SK-N-SH (cell line): ENCODE measurements around the gene RNASE8. TPM values are rescaled to one million over a fixed set of nuclear protein-coding genes. Genes with fewer than 3 reads are reported as not detected.
A peak's percentile ranks its signal among the peaks of the same experiment; 100 is the strongest.

Experiments used
- CTCF ChIA-PET: fragments of 300-600, 350-600 bp; formaldehyde crosslinking; extraction: SDS; loops from one replicate; lab custom pipeline; 2021; lab: Yijun Ruan, JAX
- POLR2A ChIA-PET: fragments of 350-600 bp; sonication (Branson Sonifier 250); formaldehyde crosslinking; extraction: SDS; loops from one replicate; lab custom pipeline; 2020; ENCODE audit warnings: antibody characterized with exemption, inconsistent platforms; lab: Yijun Ruan, JAX
- DNase-seq: peaks from one replicate; pipeline ENCODE4 v3.0.0; 2012
- H2AFZ ChIP-seq: fragments of 200-600 bp; sonication (generic); 2 replicates; pipeline ENCODE4 v1.8.1; 2016; ENCODE audit warnings: antibody characterized with exemption, mild to moderate bottlenecking, low read depth
- H3F3A ChIP-seq: fragments of 200-600 bp; sonication (generic); replicated peaks from 2 replicates; pipeline ENCODE3; 2016; ENCODE audit warnings: antibody characterized with exemption, mild to moderate bottlenecking; ENCODE audit not compliant: insufficient read depth
- H3K27ac ChIP-seq, 2 experiments: fragments of 200-500 bp in 1 of 2; fragments of 200-600 bp in 1 of 2; sonication (Bioruptor generic) in 1 of 2; sonication (generic), shearing (Covaris generic) in 1 of 2; 2 replicates each; pipeline versions ENCODE4 v1.5.1 to v1.6.1; 2014 to 2016; ENCODE audit warnings: low read depth in 2 of 2, inconsistent platforms in 1 of 2, low read length in 1 of 2, mild to moderate bottlenecking in 1 of 2, mixed read lengths in 1 of 2
- H3K27me3 ChIP-seq: fragments of 200-600 bp; sonication (generic), shearing (Covaris generic); 2 replicates; pipeline ENCODE4 v1.6.1; 2016; ENCODE audit warnings: mixed run types; ENCODE audit not compliant: insufficient read depth
- H3K36me3 ChIP-seq, 2 experiments: fragments of 200-500 bp in 1 of 2; fragments of 200-600 bp in 1 of 2; sonication (Bioruptor generic) in 1 of 2; sonication (generic) in 1 of 2; replicated peaks in 1 of 2; 2 replicates each; pipeline versions ENCODE3 to v1.5.1; 2014 to 2016; ENCODE audit warnings: low read length in 1 of 2, mild to moderate bottlenecking in 1 of 2; ENCODE audit not compliant: insufficient read depth in 2 of 2, control insufficient read depth in 1 of 2
- H3K4me1 ChIP-seq, 2 experiments: fragments of 200-500 bp in 1 of 2; fragments of 200-600 bp in 1 of 2; sonication (Bioruptor generic) in 1 of 2; sonication (generic), shearing (Covaris generic) in 1 of 2; 2 replicates each; pipeline versions ENCODE4 v1.5.1 to v1.6.1; 2014 to 2016; ENCODE audit warnings: low read depth in 1 of 2, low read length in 1 of 2, mixed run types in 1 of 2; ENCODE audit not compliant: insufficient read depth in 2 of 2, control insufficient read depth in 1 of 2
- H3K4me2 ChIP-seq: fragments of 200-600 bp; sonication (generic), shearing (Covaris generic); 2 replicates; pipeline ENCODE4 v1.6.1; 2017; ENCODE audit warnings: mixed run types
- H3K4me3 ChIP-seq, 2 experiments: fragments of 200-500 bp in 1 of 2; fragments of 200-600 bp in 1 of 2; sonication (Bioruptor generic) in 1 of 2; sonication (generic), shearing (Covaris generic) in 1 of 2; 2 replicates each; pipeline versions ENCODE4 v1.5.1 to v1.8.1; 2014 to 2016; ENCODE audit warnings: low read depth in 2 of 2, inconsistent platforms in 1 of 2, low read length in 1 of 2, mild to moderate bottlenecking in 1 of 2, mixed read lengths in 1 of 2, moderate library complexity in 1 of 2
- H3K79me2 ChIP-seq: fragments of 200-600 bp; sonication (generic); 2 replicates; pipeline ENCODE4 v1.8.1; 2017; ENCODE audit warnings: mild to moderate bottlenecking; ENCODE audit not compliant: insufficient read depth
- H3K9ac ChIP-seq: fragments of 200-600 bp; sonication (generic); 2 replicates; pipeline ENCODE4 v1.6.1; 2017; ENCODE audit warnings: mixed run types
- H3K9me2 ChIP-seq: fragments of 200-600 bp; sonication (generic); 2 replicates; pipeline ENCODE4 v1.6.1; 2017; ENCODE audit warnings: mixed run types
- H3K9me3 ChIP-seq: fragments of 200-600 bp; sonication (generic); 2 replicates; pipeline ENCODE4 v1.6.1; 2017; ENCODE audit warnings: mixed run types, mild to moderate bottlenecking, moderate library complexity
- H4K20me1 ChIP-seq: fragments of 200-600 bp; sonication (generic); 2 replicates; pipeline ENCODE4 v1.6.1; 2017; ENCODE audit warnings: mild to moderate bottlenecking, mixed run types; ENCODE audit not compliant: insufficient read depth
- EZH2phosphoT487 ChIP-seq: fragments of 200-600 bp; sonication (generic); IDR thresholded peaks from 2 replicates; pipeline ENCODE4 v1.6.1; 2017; ENCODE audit warnings: low read depth, mixed run types, mild to moderate bottlenecking, antibody characterized with exemption, moderate library complexity, borderline replicate concordance
- FOSL2 ChIP-seq: IDR thresholded peaks from 2 replicates; pipeline ENCODE4 v1.4.0; 2012; ENCODE audit warnings: low read depth, mild to moderate bottlenecking, moderate library complexity, borderline replicate concordance
- FOXJ3 ChIP-seq: sonication (generic); formaldehyde crosslinking; IDR thresholded peaks from 2 replicates; pipeline ENCODE4 v1.5.1; 2020; ENCODE audit warnings: mild to moderate bottlenecking, missing genetic modification reagents
- FOXM1 ChIP-seq: IDR thresholded peaks from 2 replicates; pipeline ENCODE4 v1.4.0; 2012; ENCODE audit warnings: low read depth, mild to moderate bottlenecking
- GABPA ChIP-seq: IDR thresholded peaks from 2 replicates; pipeline ENCODE4 v1.4.0; 2012; ENCODE audit warnings: low read depth, mild to moderate bottlenecking
- JUND ChIP-seq: IDR thresholded peaks from 2 replicates; pipeline ENCODE4 v1.4.0; 2012
- MXI1 ChIP-seq: IDR thresholded peaks from 2 replicates; pipeline ENCODE4 v1.6.1; 2012; ENCODE audit warnings: mild to moderate bottlenecking, low read depth, low read length, improper control_type of control experiment
- NFIC ChIP-seq: IDR thresholded peaks from 2 replicates; pipeline ENCODE4 v1.4.0; 2012; ENCODE audit warnings: borderline replicate concordance
- PBX3 ChIP-seq: IDR thresholded peaks from 2 replicates; pipeline ENCODE4; 2012
- RXRA ChIP-seq: IDR thresholded peaks from 2 replicates; pipeline ENCODE4 v1.4.0; 2012; ENCODE audit warnings: low read depth, mild to moderate bottlenecking, borderline replicate concordance
- SMC3 ChIP-seq: IDR thresholded peaks from 2 replicates; pipeline ENCODE4 v1.6.1; 2012; ENCODE audit warnings: low read depth, low read length, improper control_type of control experiment
- TAF1 ChIP-seq: IDR thresholded peaks from 2 replicates; pipeline ENCODE4 v1.6.1; 2012; ENCODE audit warnings: low read depth, mild to moderate bottlenecking, low read length, moderate library complexity, borderline replicate concordance
- TEAD4 ChIP-seq: IDR thresholded peaks from 2 replicates; pipeline ENCODE4 v1.4.0; 2012; ENCODE audit warnings: mild to moderate bottlenecking, borderline replicate concordance; ENCODE audit not compliant: insufficient read depth
- USF1 ChIP-seq: IDR thresholded peaks from 2 replicates; pipeline ENCODE4 v1.4.0; 2012; ENCODE audit warnings: low read depth, borderline replicate concordance
- WGBS: methylation state at CpG from one replicate; pipeline ENCODE4 v1.1.6; 2017; ENCODE audit warnings: low lambda C conversion rate; 5-methylcytosine and 5-hydroxymethylcytosine counted together
- polyA plus RNA-seq, 3 experiments: library from polyadenylated mRNA; depleted of rRNA; stranded (reverse); fragments of >200 nt; gene quantifications; 2 replicates each; pipeline ENCODE4 v1.2.3, GENCODE V29; 2012
- TF ChIP-seq, protein P1 (sequence below): fragments of 150-350 bp; IDR thresholded peaks from 2 replicates; pipeline ENCODE4 v1.6.1; 2017; ENCODE audit warnings: antibody characterized with exemption, low read length, low read depth, borderline replicate concordance
- TF ChIP-seq, protein P2 (sequence below): fragments of 150-350 bp; IDR thresholded peaks from 2 replicates; pipeline ENCODE4 v1.6.1; 2016; ENCODE audit warnings: mild to moderate bottlenecking, low read depth, low read length

Gene RNASE8
- polyA plus RNA-seq, 1 of the 3 experiments (the other 2 are of a cell fraction) = not detected

DNA sequence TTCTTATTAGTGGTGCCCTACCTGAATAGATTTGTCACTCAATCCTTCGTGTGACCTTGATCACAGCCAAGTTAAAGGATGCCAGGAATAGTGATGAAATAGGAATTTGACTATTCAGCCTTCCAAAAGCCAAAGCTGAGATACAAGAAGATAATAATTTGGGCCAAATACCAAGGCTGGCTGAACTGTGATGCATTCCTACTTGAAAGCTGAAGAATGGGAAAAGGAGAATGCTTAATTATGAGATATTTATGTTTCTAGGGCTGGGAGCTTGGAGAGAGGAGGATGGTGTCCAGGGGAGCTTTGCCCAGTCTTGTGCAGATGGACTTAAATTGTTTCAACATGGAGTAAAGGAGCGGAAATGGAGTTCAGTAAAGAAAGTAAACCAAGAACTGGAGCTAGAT is 10.2 kb upstream of the RNASE8 start:
- H3K4me2 ChIP-seq = no peak overlapping the region
- no peak overlapping the region for H3K9ac ChIP-seq
- no peak for DNase-seq
- H3K27ac ChIP-seq = peak overlapping the region in 1 of 2 experiments; percentile 43; a peak in 1 of 4 replicates
- no peaks in the 10 kb centered on the region for H3K36me3 ChIP-seq
- H2AFZ ChIP-seq = no peak overlapping the region
- H4K20me1 ChIP-seq = no peaks in the 10 kb centered on the region
- ChIA-PET CTCF (interaction anchor here (0.8 to 3.0 kb wide), 7 partner anchors 7 to 76 kb away, joined by 3 to 16 read pairs (median 12); no protein-coding TSS in a partner anchor), POLR2A (interaction anchor here (0.6 kb wide), 1 partner anchor 1806 kb away, joined by 3 read pairs; no protein-coding TSS in a partner anchor)
- no peaks in the 10 kb centered on the region for H3K79me2 ChIP-seq
- no peak overlapping the region for H3K4me3 ChIP-seq
- peaks cover 9% of the 10 kb centered on the region for H3F3A ChIP-seq
- peaks cover 0 to 20% of the 10 kb centered on the region in 2 experiments; a peak in 2 of 4 replicates for H3K4me1 ChIP-seq
- TF ChIP-seq JUND (0 out of 2 replicates have a peak, but pooled peaks have one; percentile 7), NFIC (0 out of 2 replicates have a peak, but pooled peaks have one; percentile 8), PBX3 (0 out of 2 replicates have a peak, but pooled peaks have one; percentile 4)
- TF ChIP-seq, protein P1, sequence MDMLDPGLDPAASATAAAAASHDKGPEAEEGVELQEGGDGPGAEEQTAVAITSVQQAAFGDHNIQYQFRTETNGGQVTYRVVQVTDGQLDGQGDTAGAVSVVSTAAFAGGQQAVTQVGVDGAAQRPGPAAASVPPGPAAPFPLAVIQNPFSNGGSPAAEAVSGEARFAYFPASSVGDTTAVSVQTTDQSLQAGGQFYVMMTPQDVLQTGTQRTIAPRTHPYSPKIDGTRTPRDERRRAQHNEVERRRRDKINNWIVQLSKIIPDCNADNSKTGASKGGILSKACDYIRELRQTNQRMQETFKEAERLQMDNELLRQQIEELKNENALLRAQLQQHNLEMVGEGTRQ = no peak
- H3K27me3 ChIP-seq = no peaks in the 10 kb centered on the region
- no peaks in the 10 kb centered on the region for H3K9me2 ChIP-seq
- 55% methylated on average over 2 of the region's 2 CpGs for WGBS
- no peaks in the 10 kb centered on the region for H3K9me3 ChIP-seq

GRCh38 chr14:21048638-21049037 is 9.0 kb upstream of the RNASE8 start:
- Histone ChIP-seq H3K4me3 (no peak overlapping the region), H3K4me2 (no peak overlapping the region), H3K27ac (no peak overlapping the region), H3K9ac (no peak overlapping the region), H3K27me3 (no peaks in the 10 kb centered on the region), H3K36me3 (no peaks in the 10 kb centered on the region), H3K79me2 (no peaks in the 10 kb centered on the region), H4K20me1 (no peaks in the 10 kb centered on the region), H3F3A (peaks cover 9% of the 10 kb centered on the region), H3K9me3 (no peaks in the 10 kb centered on the region), H3K9me2 (no peaks in the 10 kb centered on the region), H2AFZ (no peak overlapping the region), H3K4me1 (peaks cover 0 to 9% of the 10 kb centered on the region in 2 experiments; a peak in 1 of 4 replicates)
- ChIA-PET POLR2A (no interaction called here), CTCF (interaction anchor here (1.6 to 3.0 kb wide), 4 partner anchors 8 to 44 kb away, joined by 7 to 14 read pairs (median 10); no protein-coding TSS in a partner anchor)
- WGBS = 94% methylated on average over 2 of the region's 2 CpGs
- DNase-seq = no peak
- no peak for TF ChIP-seq NFIC
- no peak for TF ChIP-seq PBX3
- TF ChIP-seq RXRA = no peak
- TF ChIP-seq SMC3 = no peak
- no peak for TF ChIP-seq MXI1
- TF ChIP-seq, protein P2, sequence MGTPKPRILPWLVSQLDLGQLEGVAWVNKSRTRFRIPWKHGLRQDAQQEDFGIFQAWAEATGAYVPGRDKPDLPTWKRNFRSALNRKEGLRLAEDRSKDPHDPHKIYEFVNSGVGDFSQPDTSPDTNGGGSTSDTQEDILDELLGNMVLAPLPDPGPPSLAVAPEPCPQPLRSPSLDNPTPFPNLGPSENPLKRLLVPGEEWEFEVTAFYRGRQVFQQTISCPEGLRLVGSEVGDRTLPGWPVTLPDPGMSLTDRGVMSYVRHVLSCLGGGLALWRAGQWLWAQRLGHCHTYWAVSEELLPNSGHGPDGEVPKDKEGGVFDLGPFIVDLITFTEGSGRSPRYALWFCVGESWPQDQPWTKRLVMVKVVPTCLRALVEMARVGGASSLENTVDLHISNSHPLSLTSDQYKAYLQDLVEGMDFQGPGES = no peak
- no peak for TF ChIP-seq GABPA
- no peak for TF ChIP-seq JUND
- no peak for TF ChIP-seq USF1
- no peak for TF ChIP-seq TAF1
- TF ChIP-seq, protein P1 = no peak
- TF ChIP-seq FOXM1 = no peak
- TF ChIP-seq FOXJ3 (CRISPR knock-in tag) = no peak
- TF ChIP-seq EZH2phosphoT487 = no peak
- TF ChIP-seq TEAD4 = no peak
- TF ChIP-seq FOSL2 = no peak
